Fibroblast of lung (primary cell): ENCODE data around the gene IL12A. TPM values are rescaled to one million over a fixed set of nuclear protein-coding genes. Genes with fewer than 3 reads are reported as not detected.
A peak's percentile ranks its signal among the peaks of the same experiment; 100 is the strongest.

Experiments used
- DNase-seq, 2 donors: peaks; one replicate each; pipeline versions ENCODE4 v3.0.0 to v3.0.0-alpha.2; 2010; ENCODE audit warnings: low read depth in 2 of 2
- H2AFZ ChIP-seq: 2 replicates; pipeline ENCODE4 v1.5.1; 2012; ENCODE audit warnings: low read length, control low read depth, inconsistent platforms
- H3K27ac ChIP-seq: 2 replicates; pipeline ENCODE4 v1.5.1; 2011; ENCODE audit warnings: low read length, control low read depth; ENCODE audit not compliant: insufficient read depth
- H3K27me3 ChIP-seq: 2 replicates; pipeline ENCODE4 v1.5.1; 2011; ENCODE audit warnings: mild to moderate bottlenecking, low read length; ENCODE audit not compliant: control insufficient read depth, insufficient read depth
- H3K36me3 ChIP-seq: 2 replicates; pipeline ENCODE4 v1.5.1; 2011; ENCODE audit warnings: low read length; ENCODE audit not compliant: control insufficient read depth, insufficient read depth
- H3K4me1 ChIP-seq: 2 replicates; pipeline ENCODE4 v1.5.1; 2011; ENCODE audit warnings: low read length; ENCODE audit not compliant: control insufficient read depth, insufficient read depth; ENCODE audit errors: extremely low read depth
- H3K4me2 ChIP-seq: 2 replicates; pipeline ENCODE4 v1.5.1; 2011; ENCODE audit warnings: low read length, control low read depth; ENCODE audit not compliant: insufficient read depth; ENCODE audit errors: extremely low read depth
- H3K4me3 ChIP-seq, 4 experiments: fragments of 200-600 bp in 1 of 4; sonication (generic) in 1 of 4; replicated peaks in 1 of 4; 2 replicates each; pipeline ENCODE4 v1.5.1; 2011 to 2016; ENCODE audit warnings: low read length in 4 of 4, low read depth in 3 of 4, mild to moderate bottlenecking in 3 of 4, control low read depth in 2 of 4, inconsistent platforms in 1 of 4, mixed read lengths in 1 of 4; ENCODE audit not compliant: insufficient read depth in 1 of 4; ENCODE audit errors: control extremely low read depth in 1 of 4
- H3K79me2 ChIP-seq: 2 replicates; pipeline ENCODE4 v1.5.1; 2012; ENCODE audit warnings: mild to moderate bottlenecking, low read length, inconsistent platforms; ENCODE audit not compliant: control insufficient read depth, insufficient read depth
- H3K9ac ChIP-seq: 2 replicates; pipeline ENCODE4 v1.5.1; 2011; ENCODE audit warnings: mild to moderate bottlenecking, low read length, control low read depth; ENCODE audit not compliant: insufficient read depth
- H3K9me3 ChIP-seq: 2 replicates; pipeline ENCODE4 v1.5.1; 2012; ENCODE audit warnings: low read depth, low read length; ENCODE audit not compliant: control insufficient read depth, insufficient read depth
- H4K20me1 ChIP-seq: 2 replicates; pipeline ENCODE4 v1.5.1; 2011; ENCODE audit warnings: low read length; ENCODE audit not compliant: control insufficient read depth, insufficient read depth; ENCODE audit errors: extremely low read depth
- EZH2 ChIP-seq: IDR thresholded peaks from 2 replicates; pipeline ENCODE4 v1.5.1; 2012; ENCODE audit warnings: low read length, control low read depth, mild to moderate bottlenecking; ENCODE audit errors: missing control alignments
- polyA plus RNA-seq, 2 donors: library from polyadenylated mRNA; depleted of rRNA in 1 of 2; stranded (reverse) in 1 of 2; unstranded in 1 of 2; fragments of >200 nt; gene quantifications; 2 replicates each; pipeline ENCODE4 v1.2.1, GENCODE V29; 2011 to 2012; ENCODE audit warnings: missing spikeins in 1 of 2
- total RNA-seq: library from RNA; depleted of rRNA; stranded (reverse); fragments of >200 nt; gene quantifications from 2 replicates; pipeline ENCODE4 v1.2.1, GENCODE V29; 2014
- TF ChIP-seq, protein P1 (sequence below), 2 donors: IDR thresholded peaks in 1 of 2; conservative IDR thresholded peaks in 1 of 2; 1 replicate in 1 of 2; 2 replicates in 1 of 2; pipeline ENCODE4 v1.5.1; 2011 to 2012; ENCODE audit warnings: low read length in 2 of 2, control low read depth in 1 of 2, inconsistent platforms in 1 of 2, low read depth in 1 of 2, mild to moderate bottlenecking in 1 of 2

The IL12A gene
- total and polyA plus RNA-seq, 2 donors (not counting 1 experiment from before 2014, with no cell fraction given), result 5.5 to 72.5 TPM

DNA sequence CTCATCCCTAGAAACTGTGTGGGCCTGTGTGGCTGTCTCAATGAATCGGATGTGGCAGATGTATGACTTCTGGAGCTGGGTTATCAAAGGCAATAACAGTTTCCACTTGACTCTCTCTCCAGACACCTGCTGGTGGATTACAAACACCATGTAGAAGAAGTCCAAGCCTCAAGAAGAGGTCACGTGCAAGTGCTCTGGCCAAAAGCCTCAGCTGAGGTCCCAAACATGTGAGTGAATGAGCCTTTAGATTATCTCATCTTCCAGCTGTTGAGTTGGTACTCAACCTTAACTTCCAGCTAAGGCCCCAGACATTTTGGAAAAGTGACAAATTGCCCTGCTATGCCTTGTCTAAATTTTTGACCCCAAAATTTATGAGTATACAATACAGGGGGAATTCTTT is 42.7 kb upstream of the IL12A start:
- Histone ChIP-seq H3K4me2 (no peak overlapping the region), H4K20me1 (no peaks in the 10 kb centered on the region), H2AFZ (no peak overlapping the region), H3K4me3 (no peak overlapping the region), H3K27me3 (no peaks in the 10 kb centered on the region), H3K27ac (no peak overlapping the region), H3K9me3 (no peaks in the 10 kb centered on the region), H3K79me2 (no peaks in the 10 kb centered on the region), H3K9ac (no peak overlapping the region), H3K36me3 (no peaks in the 10 kb centered on the region), H3K4me1 (peaks cover 16% of the 10 kb centered on the region)
- DNase-seq, result no peak
- TF ChIP-seq EZH2, result no peak
- TF ChIP-seq, protein P1, sequence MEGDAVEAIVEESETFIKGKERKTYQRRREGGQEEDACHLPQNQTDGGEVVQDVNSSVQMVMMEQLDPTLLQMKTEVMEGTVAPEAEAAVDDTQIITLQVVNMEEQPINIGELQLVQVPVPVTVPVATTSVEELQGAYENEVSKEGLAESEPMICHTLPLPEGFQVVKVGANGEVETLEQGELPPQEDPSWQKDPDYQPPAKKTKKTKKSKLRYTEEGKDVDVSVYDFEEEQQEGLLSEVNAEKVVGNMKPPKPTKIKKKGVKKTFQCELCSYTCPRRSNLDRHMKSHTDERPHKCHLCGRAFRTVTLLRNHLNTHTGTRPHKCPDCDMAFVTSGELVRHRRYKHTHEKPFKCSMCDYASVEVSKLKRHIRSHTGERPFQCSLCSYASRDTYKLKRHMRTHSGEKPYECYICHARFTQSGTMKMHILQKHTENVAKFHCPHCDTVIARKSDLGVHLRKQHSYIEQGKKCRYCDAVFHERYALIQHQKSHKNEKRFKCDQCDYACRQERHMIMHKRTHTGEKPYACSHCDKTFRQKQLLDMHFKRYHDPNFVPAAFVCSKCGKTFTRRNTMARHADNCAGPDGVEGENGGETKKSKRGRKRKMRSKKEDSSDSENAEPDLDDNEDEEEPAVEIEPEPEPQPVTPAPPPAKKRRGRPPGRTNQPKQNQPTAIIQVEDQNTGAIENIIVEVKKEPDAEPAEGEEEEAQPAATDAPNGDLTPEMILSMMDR (conservative IDR thresholded peaks at IDR 0.05 in 1 of 2, IDR thresholded peaks at IDR 0.05 in 1 of 2; ENCODE audit: low read depth in 1 of 2, low read length in 2 of 2), result no peak

DNA sequence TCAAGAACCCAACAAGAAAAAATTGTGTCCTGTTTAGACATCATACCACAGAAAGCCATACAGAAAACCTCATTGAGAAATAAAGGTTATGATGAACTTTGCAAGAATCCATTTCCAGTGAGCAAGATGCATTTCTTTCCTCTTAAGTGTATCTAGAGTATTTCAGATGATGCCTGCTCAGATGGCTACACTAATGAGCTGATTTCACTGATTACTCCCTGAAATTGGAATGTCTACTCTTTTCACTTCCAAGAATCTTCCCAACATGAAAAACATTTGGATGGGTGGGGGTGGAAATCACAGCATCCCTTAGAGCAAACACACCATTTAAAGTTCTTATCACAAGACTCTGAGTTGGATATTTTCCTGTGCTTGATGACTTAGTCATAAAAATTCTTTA is 41.4 kb upstream of the IL12A start:
- Histone ChIP-seq H3K27me3 (no peaks in the 10 kb centered on the region), H4K20me1 (no peaks in the 10 kb centered on the region), H2AFZ (no peak overlapping the region), H3K4me3 (no peak overlapping the region), H3K36me3 (no peaks in the 10 kb centered on the region), H3K4me1 (peaks cover 13% of the 10 kb centered on the region), H3K79me2 (no peaks in the 10 kb centered on the region), H3K9me3 (no peaks in the 10 kb centered on the region), H3K4me2 (no peak overlapping the region), H3K9ac (no peak overlapping the region), H3K27ac (peak overlapping the region; percentile 40)
- TF ChIP-seq EZH2, result no peak
- TF ChIP-seq, protein P1 (conservative IDR thresholded peaks at IDR 0.05 in 1 of 2, IDR thresholded peaks at IDR 0.05 in 1 of 2; ENCODE audit: low read depth in 1 of 2, low read length in 2 of 2), result no peak
- peak; percentile 52 to 96 for DNase-seq

DNA sequence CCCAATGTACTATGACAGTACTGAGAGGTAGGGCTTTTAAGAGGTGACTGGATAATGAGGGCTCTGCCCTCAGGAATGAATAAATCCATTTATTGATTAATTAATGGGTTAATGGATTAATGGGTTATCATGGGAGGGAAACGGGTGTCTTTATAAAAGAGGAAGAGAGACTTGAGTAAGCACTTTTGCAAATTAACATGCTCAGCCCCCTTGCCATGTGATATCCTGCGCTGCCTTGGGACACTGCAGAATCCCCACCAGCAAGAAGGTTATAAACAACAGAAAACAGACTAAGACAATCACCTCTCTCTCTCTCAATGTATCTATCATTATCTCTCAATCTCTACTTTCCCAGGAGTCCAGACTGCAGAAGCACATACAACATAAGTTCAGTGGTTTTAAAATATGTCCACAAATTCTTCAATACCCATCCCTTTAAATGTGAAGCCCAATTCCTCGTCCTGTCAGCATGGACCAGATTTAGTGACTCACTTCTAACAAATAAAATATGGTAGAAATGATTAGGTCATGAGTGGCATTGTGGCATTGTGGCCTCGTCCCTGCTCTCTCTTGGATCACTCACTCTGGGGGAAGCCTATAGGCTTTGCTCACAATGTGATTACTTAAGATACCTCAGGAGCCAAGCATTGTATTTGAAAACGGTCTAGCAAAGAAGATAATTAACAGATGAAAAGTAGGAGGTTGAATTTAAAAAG is 40.0 kb upstream of the IL12A start:
- Histone ChIP-seq H3K9ac (no peak overlapping the region), H3K79me2 (no peaks in the 10 kb centered on the region), H3K4me3 (no peak overlapping the region), H2AFZ (no peak overlapping the region), H3K36me3 (no peaks in the 10 kb centered on the region), H3K4me2 (no peak overlapping the region), H4K20me1 (no peaks in the 10 kb centered on the region), H3K27me3 (no peaks in the 10 kb centered on the region), H3K4me1 (peaks cover 13% of the 10 kb centered on the region), H3K9me3 (no peaks in the 10 kb centered on the region), H3K27ac (peak overlapping the region; percentile 77)
- peak in 1 of 2 donors; percentile 64 for DNase-seq
- TF ChIP-seq EZH2, result no peak
- TF ChIP-seq, protein P1 (conservative IDR thresholded peaks at IDR 0.05 in 1 of 2, IDR thresholded peaks at IDR 0.05 in 1 of 2; ENCODE audit: low read depth in 1 of 2, low read length in 2 of 2), result no peak
